LNCaP clone FGC (cell line): Measurements from ENCODE around the gene LRFN2.

Experiments used
- DNase-seq: peaks from one replicate; pipeline ENCODE4 v3.0.0-alpha.2; 2011; ENCODE audit warnings: low read depth
- H3K4me3 ChIP-seq: 2 replicates; pipeline ENCODE4 v1.5.1; 2011; ENCODE audit warnings: mild to moderate bottlenecking, low read depth, low read length, control low read depth
- CTCF ChIP-seq: IDR thresholded peaks from 2 replicates; pipeline ENCODE4 v1.5.1; 2012; ENCODE audit warnings: mild to moderate bottlenecking; ENCODE audit not compliant: control insufficient read depth, insufficient read depth; ENCODE audit errors: extremely low read depth

Gene LRFN2

GRCh38 chr6:40479706-40480105, 107.5 kb downstream of the LRFN2 start:
- no peak for TF ChIP-seq CTCF
- no peak overlapping the region for H3K4me3 ChIP-seq
- no peak for DNase-seq

- no peak for DNase-seq
- no peak overlapping the region for H3K4me3 ChIP-seq
- no peak for TF ChIP-seq CTCF
Measured at GRCh38 chr6:40477246-40478126, 109.7 kb downstream of the LRFN2 start.

- H3K4me3 ChIP-seq, result no peak overlapping the region
- TF ChIP-seq CTCF, result no peak
Measured at GRCh38 chr6:40476673-40477072, 110.5 kb downstream of the LRFN2 start.

GRCh38 chr6:40474937-40475336, 112.2 kb downstream of the LRFN2 start:
- DNase-seq, result no peak
- H3K4me3 ChIP-seq, result no peak overlapping the region
- no peak for TF ChIP-seq CTCF

More at GRCh38 chr6:40476673-40477072, 110.5 kb downstream of the LRFN2 start:
- DNase-seq, result no peak

GRCh38 chr6:40473026-40473425, 114.1 kb downstream of the LRFN2 start:
- DNase-seq, result no peak
- TF ChIP-seq CTCF, result no peak
- H3K4me3 ChIP-seq, result no peak overlapping the region

GRCh38 chr6:40472353-40472752, 114.8 kb downstream of the LRFN2 start:
- no peak for DNase-seq
- no peak for TF ChIP-seq CTCF
- no peak overlapping the region for H3K4me3 ChIP-seq

- no peak overlapping the region for H3K4me3 ChIP-seq
- no peak for DNase-seq
- no peak for TF ChIP-seq CTCF
Measured at GRCh38 chr6:40471243-40471642, 115.9 kb downstream of the LRFN2 start.
